Measurements from ENCODE around the gene CDH13.

DNA sequence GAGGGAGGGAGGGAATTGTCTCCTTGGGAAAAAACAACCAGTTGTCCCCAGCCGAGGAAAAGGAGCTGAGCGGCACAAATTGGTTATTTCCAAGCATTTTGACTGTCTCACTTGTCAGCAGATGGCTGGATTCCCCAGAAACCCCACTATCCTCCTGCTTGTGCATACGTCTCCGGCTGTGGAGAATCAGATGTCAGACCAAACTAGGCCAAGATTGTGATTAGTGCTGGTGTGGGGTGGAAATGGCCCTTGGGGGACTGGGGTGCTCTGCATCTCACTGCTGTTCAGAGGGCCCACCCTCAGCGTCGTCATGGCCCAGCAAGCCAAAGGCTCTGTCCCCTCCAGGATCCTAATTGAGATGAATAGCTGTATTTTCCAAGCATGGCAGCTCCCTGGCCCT lies 1049.3 kb downstream of the CDH13 start:
- TF ChIP-seq EZH2 (IDR thresholded peaks at IDR 0.05) (no peak), POLR2AphosphoS5 (IDR thresholded peaks at IDR 0.05; ENCODE audit: borderline replicate concordance, low read depth, low read length) (no peak)

Measured in SK-N-MC (cell line).